ENCODE measurements around the gene SAP25.

GRCh38 chr7:100575206-100575631 is 1.5 kb upstream of the SAP25 start:
- no peak for TF ChIP-seq CTCF (IDR thresholded peaks at IDR 0.05)
- no peak for TF ChIP-seq POLR2AphosphoS5 (IDR thresholded peaks at IDR 0.05)
- no peak for TF ChIP-seq POLR2A (IDR thresholded peaks at IDR 0.05)
